PFSK-1 (cell line): ENCODE measurements around the gene KIF3B.

ENCODE experiments used
- FOXP2 ChIP-seq: optimal IDR thresholded peaks from 2 replicates; pipeline ENCODE3; 2011; ENCODE audit warnings: borderline replicate concordance, control low read depth, inconsistent platforms; ENCODE audit not compliant: insufficient read depth; ENCODE audit errors: extremely low read length, extremely low read depth
- POLR2AphosphoS5 ChIP-seq: IDR thresholded peaks from 2 replicates; pipeline ENCODE4 v1.6.1; 2012; ENCODE audit warnings: low read depth, mild to moderate bottlenecking, control low read depth, low read length, moderate library complexity
- SIN3A ChIP-seq: IDR thresholded peaks from 2 replicates; pipeline ENCODE4 v1.6.1; 2012; ENCODE audit warnings: mild to moderate bottlenecking, low read length, moderate library complexity, borderline replicate concordance; ENCODE audit not compliant: insufficient read depth
- TAF1 ChIP-seq: IDR thresholded peaks from 2 replicates; pipeline ENCODE4 v1.6.1; 2012; ENCODE audit warnings: low read length, control low read depth, borderline replicate concordance; ENCODE audit not compliant: insufficient read depth
- TF ChIP-seq, protein P1 (sequence below), 2 experiments: IDR thresholded peaks; 2 replicates each; pipeline versions ENCODE4 v1.6.1 to v1.8.0; 2011 to 2012; ENCODE audit warnings: low read depth in 2 of 2, low read length in 2 of 2, control low read depth in 1 of 2, inconsistent platforms in 1 of 2, mild to moderate bottlenecking in 1 of 2, moderate library complexity in 1 of 2; ENCODE audit not compliant: insufficient read depth in 1 of 2

Gene KIF3B

GRCh38 chr20:32382102-32382950 lies 104.9 kb downstream of the KIF3B start:
- TF ChIP-seq POLR2AphosphoS5 (no peak), SIN3A (no peak), FOXP2 (no peak), TAF1 (no peak)
- TF ChIP-seq, protein P1, sequence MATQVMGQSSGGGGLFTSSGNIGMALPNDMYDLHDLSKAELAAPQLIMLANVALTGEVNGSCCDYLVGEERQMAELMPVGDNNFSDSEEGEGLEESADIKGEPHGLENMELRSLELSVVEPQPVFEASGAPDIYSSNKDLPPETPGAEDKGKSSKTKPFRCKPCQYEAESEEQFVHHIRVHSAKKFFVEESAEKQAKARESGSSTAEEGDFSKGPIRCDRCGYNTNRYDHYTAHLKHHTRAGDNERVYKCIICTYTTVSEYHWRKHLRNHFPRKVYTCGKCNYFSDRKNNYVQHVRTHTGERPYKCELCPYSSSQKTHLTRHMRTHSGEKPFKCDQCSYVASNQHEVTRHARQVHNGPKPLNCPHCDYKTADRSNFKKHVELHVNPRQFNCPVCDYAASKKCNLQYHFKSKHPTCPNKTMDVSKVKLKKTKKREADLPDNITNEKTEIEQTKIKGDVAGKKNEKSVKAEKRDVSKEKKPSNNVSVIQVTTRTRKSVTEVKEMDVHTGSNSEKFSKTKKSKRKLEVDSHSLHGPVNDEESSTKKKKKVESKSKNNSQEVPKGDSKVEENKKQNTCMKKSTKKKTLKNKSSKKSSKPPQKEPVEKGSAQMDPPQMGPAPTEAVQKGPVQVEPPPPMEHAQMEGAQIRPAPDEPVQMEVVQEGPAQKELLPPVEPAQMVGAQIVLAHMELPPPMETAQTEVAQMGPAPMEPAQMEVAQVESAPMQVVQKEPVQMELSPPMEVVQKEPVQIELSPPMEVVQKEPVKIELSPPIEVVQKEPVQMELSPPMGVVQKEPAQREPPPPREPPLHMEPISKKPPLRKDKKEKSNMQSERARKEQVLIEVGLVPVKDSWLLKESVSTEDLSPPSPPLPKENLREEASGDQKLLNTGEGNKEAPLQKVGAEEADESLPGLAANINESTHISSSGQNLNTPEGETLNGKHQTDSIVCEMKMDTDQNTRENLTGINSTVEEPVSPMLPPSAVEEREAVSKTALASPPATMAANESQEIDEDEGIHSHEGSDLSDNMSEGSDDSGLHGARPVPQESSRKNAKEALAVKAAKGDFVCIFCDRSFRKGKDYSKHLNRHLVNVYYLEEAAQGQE (IDR thresholded peaks at IDR 0.05; ENCODE audit: insufficient read depth in 1 of 2, low read depth in 2 of 2, low read length in 2 of 2), result no peak
